GM13977 (cell line): ENCODE measurements around the gene ENTPD2.

Experiments
- DNase-seq: peaks from one replicate; pipeline ENCODE4 v3.0.0; 2012; ENCODE audit warnings: low spot score
- in situ Hi-C: fragments of 300-500 bp; cut with MboI; formaldehyde crosslinking; loops from one replicate; pipeline ENCODE4 v1.12.0; 2022; ENCODE audit warnings: low sequenced_read_pairs, low pct_unique_long_range_greater_than_20kb, mixed read lengths, inconsistent platforms; ENCODE audit not compliant: unreplicated experiment
- TF ChIP-seq, protein P1 (sequence below): IDR thresholded peaks from 2 replicates; pipeline ENCODE4 v1.5.1; 2012; ENCODE audit warnings: mild to moderate bottlenecking, control low read depth; ENCODE audit not compliant: insufficient read depth; ENCODE audit errors: extremely low read depth, missing control alignments

Gene ENTPD2

DNA sequence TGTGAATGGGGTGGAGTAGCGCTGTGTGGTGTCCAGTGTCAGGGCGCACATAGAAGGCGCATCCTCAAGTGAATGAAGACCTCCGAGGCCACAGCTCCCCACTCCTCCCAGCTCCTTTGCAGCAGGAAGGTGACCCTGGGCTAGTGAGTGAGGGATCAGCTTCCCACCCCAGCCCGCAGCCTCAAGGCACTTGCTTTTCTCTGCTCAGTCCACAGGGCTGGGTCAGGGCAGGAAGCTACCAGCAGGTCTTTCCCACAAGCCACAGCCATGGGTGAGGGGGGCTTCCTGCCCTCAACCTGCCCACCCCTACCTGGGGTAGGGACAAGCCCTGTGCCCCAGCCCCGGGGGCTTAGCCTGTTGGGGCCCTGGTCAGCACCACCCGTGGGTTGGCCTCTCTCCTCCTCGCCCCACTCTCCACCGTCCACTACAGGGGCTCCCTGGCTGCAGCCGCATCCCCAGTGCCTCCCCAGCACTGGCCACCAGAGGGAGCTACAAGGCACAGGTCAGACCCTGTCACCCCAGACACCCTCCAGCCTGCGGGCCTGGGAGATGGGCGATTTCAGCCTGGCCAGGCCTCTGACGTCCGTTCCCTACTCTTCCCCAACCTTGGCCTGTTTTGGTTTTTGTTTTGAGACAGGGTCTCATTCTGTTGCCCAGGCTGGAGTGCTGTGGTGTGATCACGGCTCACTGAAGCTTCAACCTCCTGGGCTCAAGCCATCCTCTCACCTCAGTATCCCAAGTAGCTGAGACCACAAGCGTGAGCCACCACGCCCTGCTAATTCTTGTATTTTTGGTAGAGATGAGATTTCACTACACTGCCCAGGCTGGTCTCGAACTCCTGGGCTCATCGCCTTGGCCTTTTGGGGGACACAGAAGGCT, 24.6 kb downstream of the ENTPD2 start:
- in situ Hi-C loops, result no loop called here
- DNase-seq, result peak; percentile 82
- TF ChIP-seq, protein P1, sequence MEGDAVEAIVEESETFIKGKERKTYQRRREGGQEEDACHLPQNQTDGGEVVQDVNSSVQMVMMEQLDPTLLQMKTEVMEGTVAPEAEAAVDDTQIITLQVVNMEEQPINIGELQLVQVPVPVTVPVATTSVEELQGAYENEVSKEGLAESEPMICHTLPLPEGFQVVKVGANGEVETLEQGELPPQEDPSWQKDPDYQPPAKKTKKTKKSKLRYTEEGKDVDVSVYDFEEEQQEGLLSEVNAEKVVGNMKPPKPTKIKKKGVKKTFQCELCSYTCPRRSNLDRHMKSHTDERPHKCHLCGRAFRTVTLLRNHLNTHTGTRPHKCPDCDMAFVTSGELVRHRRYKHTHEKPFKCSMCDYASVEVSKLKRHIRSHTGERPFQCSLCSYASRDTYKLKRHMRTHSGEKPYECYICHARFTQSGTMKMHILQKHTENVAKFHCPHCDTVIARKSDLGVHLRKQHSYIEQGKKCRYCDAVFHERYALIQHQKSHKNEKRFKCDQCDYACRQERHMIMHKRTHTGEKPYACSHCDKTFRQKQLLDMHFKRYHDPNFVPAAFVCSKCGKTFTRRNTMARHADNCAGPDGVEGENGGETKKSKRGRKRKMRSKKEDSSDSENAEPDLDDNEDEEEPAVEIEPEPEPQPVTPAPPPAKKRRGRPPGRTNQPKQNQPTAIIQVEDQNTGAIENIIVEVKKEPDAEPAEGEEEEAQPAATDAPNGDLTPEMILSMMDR, result peak; percentile 97

DNA sequence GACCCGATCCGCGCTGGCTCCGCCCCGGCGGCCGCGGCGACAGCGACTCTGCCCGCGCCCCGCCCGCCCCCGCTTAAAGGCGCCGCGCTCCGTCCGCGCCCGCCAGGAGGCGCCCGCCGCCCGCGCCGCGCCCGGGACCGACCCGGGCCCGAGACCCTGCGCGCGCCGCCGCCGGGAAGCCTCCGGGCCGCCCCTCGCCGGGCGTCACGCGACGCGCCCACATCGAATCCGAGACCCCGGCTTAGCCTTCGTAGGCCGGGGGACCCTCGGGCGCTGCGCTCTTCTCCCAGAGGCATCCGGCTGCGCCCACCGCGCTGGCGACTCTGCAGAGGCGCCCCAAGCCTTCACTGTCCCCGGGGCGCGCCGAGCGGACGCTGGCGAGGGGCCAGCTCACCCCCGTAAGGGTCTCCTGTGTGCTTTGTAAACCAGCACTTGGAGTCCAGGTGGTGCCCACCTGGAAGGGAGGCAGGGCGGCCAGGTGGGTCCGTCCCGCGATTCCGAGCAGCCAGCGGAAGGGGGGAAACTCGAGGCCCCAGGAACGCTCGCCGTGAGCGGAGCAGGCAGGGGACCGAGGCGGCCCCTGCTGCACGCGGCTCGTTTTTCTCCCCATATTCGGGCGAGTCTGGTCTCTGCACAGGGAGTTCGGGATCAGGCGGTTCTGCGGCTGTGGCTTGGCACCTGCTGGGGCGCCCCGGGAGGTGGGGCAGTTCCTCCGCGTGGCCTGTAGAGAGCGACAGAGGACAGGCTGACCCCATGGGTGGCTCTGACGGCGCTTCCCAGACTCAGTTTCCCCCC, 25.4 kb downstream of the ENTPD2 start:
- in situ Hi-C loops, result no loop called here
- DNase-seq, result peak; percentile 87
- TF ChIP-seq, protein P1, result peak; percentile 67

DNA sequence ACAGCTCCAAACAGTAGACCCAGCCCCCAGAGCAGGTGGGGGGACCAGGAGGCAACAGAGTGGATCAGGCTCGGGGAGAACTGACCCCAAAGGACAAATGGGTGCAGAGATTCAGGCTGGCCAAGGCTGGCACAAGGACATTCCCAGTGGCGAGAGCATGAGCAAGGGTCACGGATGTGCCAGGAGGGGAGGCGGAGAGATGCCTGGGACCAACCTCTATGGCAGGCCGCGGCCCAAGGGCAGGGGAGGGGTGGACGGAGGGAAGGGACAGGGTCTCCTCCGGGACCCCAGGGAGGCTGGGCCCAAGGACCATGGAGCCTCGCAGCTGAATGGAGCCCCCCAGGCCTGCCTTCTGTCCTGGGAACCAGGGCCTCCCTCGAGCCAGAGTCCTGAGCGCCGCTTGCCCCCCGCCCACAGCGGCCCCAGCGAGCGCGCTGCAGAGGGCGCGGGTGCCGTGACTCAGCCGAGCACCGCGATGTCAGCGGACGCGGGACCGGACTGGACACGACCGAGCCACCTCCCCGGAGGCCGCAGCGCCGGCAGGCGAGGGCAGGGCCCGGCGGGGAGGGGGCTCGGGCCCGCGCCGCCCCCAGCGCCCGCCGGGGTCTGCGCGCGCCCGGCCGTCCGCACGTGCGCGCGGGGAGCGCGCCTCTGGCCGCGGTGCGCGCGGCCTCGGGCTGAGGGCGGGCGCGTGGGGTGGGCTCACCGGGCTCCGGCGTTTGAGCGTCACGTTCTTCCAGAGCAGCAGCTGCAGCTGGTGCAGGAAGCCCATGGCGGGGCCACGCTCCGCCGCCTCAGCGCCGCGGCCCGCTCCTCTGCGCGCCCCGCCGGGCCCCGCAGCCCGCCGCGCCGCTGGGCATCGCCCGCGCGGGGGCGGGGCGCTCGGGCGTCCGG, 26.2 kb downstream of the ENTPD2 start, which contains the start of gene ABCA2:
TSS of gene ABCA2 (minus strand) at position 869 of the 894 bp plus-strand sequence. CDS start at position 772, 97 bp downstream.
- no peak for DNase-seq
- in situ Hi-C loops, result no loop called here
- TF ChIP-seq, protein P1, result no peak

DNA sequence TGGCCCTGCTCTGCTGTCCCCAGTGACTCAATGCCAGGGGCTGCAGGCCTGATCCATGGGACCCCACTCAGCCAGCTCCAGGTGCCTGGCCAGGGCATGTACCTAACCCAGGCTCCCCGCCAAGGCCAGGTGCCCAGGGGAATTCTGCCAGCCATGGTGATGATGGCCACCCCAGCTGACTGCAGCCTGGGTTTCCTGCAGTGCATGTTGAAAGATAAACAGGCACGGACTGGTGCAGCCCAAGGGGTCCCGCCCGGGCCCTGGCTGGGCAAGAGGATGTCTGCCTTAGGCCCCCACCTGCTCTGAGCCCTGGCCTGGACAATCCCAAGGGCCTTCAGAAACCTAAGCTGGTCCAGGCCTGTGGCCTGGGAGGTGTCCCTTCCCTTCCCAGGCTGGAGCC, 27.0 kb downstream of the ENTPD2 start:
- TF ChIP-seq, protein P1, result no peak
- DNase-seq, result no peak
- in situ Hi-C loops, result no loop called here

DNA sequence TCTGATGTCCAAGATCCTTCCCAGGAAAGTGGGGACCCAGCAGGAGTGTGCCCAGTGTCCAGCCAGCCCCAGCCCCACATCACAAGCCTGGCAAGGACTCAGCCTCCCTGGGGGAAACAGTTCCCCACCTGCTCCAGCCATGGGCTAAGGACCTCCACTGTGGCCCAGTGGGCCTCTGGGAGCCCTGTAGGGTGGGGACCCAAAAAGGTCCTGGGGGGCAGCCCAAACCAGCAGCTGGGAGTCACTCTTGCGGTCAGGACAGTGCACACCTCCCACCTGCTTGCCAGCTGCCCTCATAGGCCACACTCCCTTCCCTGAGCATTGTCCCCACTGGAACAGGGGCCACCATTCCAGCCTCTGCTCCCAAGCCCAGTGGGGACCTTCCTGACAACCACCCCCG, 27.5 kb downstream of the ENTPD2 start:
- in situ Hi-C loops, result no loop called here
- TF ChIP-seq, protein P1, result no peak
- DNase-seq, result no peak

DNA sequence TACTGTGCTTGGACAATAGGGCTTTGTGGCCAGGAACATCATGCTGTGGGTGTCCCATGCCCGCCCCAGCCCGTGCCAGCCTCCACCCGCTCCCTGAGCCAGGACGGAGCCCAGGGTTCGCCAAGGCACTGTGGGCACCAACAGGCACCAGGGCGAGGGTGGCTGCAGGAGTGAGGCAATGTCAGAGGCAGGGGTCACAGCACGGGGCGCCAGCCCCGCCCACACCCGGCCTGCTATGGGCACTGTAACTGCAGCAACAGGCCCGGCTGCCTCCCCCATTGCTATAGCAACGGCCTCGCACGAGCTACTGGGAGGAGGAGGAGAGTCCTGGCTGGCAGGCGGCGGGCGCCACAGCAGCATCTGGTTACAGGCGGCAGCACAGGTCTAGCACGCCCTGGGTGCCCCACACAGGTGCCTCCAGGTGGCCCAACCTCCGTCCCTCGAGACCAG, 28.3 kb downstream of the ENTPD2 start:
- in situ Hi-C loops, result no loop called here
- DNase-seq, result no peak
- TF ChIP-seq, protein P1, result no peak
